Activated B cell treated with CpG ODN at 0.5 μM for 24 hours (primary cell): ENCODE data around the gene OR10A3. TPM values are rescaled to one million over a fixed set of nuclear protein-coding genes. Genes with fewer than 3 reads are reported as not detected.

ENCODE experiments used
- ATAC-seq: fragments of 200-7000 bp; cut with Tn5 transposase; one replicate; pipeline ENCODE4 v1.10.0; 2021; ENCODE audit warnings: low read depth, mild to moderate bottlenecking, moderate library complexity
- CTCF ChIA-PET: fragments of 350-600 bp; sonication (Branson Sonifier 250); formaldehyde crosslinking; loops from one replicate; lab custom pipeline; 2021; ENCODE audit warnings: antibody characterized with exemption; lab: Charles Lee
- POLR2A ChIA-PET: fragments of 350-600 bp; sonication (Branson Sonifier 250); formaldehyde crosslinking; loops from one replicate; lab custom pipeline; 2021; ENCODE audit warnings: antibody characterized with exemption; lab: Charles Lee
- DNase-seq: peaks from one replicate; pipeline ENCODE4 v3.0.0; 2022
- H3K27ac Mint-ChIP-seq: one replicate; pipeline ENCODE4 v1.8.0; 2020; ENCODE audit warnings: mixed read lengths
- H3K27me3 Mint-ChIP-seq: one replicate; pipeline ENCODE4 v1.8.0; 2021; ENCODE audit warnings: mixed read lengths
- H3K36me3 Mint-ChIP-seq: one replicate; pipeline ENCODE4 v1.8.0; 2021; ENCODE audit warnings: low read depth, mixed read lengths
- H3K4me1 Mint-ChIP-seq: one replicate; pipeline ENCODE4 v1.8.0; 2021; ENCODE audit warnings: mixed read lengths
- H3K4me3 Mint-ChIP-seq: one replicate; pipeline ENCODE4 v1.8.0; 2020; ENCODE audit warnings: mild to moderate bottlenecking, mixed read lengths
- H3K9me3 Mint-ChIP-seq: one replicate; pipeline ENCODE4 v1.8.0; 2020; ENCODE audit warnings: mixed read lengths
- intact Hi-C: fragments of 100-400 bp; cut with micrococcal nuclease; formaldehyde crosslinking; loops from one replicate; pipeline ENCODE4 v1.15.1; 2024
- total RNA-seq: library from RNA; stranded (reverse); gene quantifications from 2 replicates; pipeline ENCODE4 v1.2.3, GENCODE V29; 2022
- TF ChIP-seq, protein P1 (sequence below): fragments of 200-600 bp; IDR thresholded peaks from one replicate; pipeline ENCODE4 v1.8.0; 2022; ENCODE audit warnings: antibody characterized with exemption, mild to moderate bottlenecking

Gene OR10A3
- total RNA-seq, 1 donor from 2014 or later: not detected

DNA sequence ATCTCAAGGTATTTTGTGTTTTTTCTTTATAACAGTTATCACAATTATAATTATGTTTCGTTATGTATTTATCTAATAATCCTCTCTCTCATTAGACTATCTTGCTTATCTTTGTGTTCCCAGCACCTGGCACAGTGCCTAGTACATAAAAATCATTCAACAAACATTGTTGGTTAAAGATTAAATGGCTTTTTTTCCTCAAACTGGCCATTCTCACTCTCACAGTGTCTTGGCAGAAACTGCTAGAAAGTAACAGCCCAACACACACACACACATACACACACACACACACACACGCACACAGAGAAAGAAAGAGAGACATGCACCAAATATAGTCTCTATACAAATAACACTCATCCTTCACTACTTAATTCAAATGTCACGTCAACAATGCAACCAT lies 47.3 kb downstream of the OR10A3 start:
- TF ChIP-seq, protein P1, sequence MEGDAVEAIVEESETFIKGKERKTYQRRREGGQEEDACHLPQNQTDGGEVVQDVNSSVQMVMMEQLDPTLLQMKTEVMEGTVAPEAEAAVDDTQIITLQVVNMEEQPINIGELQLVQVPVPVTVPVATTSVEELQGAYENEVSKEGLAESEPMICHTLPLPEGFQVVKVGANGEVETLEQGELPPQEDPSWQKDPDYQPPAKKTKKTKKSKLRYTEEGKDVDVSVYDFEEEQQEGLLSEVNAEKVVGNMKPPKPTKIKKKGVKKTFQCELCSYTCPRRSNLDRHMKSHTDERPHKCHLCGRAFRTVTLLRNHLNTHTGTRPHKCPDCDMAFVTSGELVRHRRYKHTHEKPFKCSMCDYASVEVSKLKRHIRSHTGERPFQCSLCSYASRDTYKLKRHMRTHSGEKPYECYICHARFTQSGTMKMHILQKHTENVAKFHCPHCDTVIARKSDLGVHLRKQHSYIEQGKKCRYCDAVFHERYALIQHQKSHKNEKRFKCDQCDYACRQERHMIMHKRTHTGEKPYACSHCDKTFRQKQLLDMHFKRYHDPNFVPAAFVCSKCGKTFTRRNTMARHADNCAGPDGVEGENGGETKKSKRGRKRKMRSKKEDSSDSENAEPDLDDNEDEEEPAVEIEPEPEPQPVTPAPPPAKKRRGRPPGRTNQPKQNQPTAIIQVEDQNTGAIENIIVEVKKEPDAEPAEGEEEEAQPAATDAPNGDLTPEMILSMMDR: no peak
- Mint-ChIP-seq H3K4me1 (peaks cover 21% of the 10 kb centered on the region), H3K9me3 (peaks cover 9% of the 10 kb centered on the region), H3K27ac (no peak overlapping the region), H3K4me3 (no peak overlapping the region), H3K36me3 (no peaks in the 10 kb centered on the region), H3K27me3 (peaks cover 5% of the 10 kb centered on the region)
- ChIA-PET CTCF (no interaction called here), POLR2A (no interaction called here)
- DNase-seq: no peak
- ATAC-seq: no peak
- intact Hi-C loops: no loop called here

DNA sequence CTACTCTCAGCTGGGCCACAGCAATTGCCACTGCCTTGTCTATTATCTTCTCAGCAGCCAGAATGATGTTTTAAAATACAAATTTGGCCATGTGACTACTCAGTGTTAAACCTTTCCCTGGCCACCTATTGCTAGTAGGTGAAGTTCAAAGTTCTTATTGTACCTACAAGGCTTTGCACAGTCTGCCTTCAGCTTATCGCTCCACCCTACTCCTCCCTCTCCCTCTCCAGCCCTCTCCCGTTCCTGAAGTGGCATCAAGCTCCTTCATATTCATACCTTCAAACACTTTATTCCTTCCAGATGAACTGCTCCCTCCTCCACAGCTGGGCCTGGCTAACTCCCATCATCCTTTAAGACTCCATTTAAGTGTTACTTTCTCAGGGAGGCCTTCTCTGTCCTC lies 47.7 kb downstream of the OR10A3 start:
- intact Hi-C loops: loop anchor here (2.0 kb wide), 1 partner anchor 205 kb away; no protein-coding TSS in a partner anchor
- ChIA-PET POLR2A (no interaction called here), CTCF (no interaction called here)
- H3K36me3 Mint-ChIP-seq: no peaks in the 10 kb centered on the region
- DNase-seq (no peak), ATAC-seq (no peak)
- peaks cover 21% of the 10 kb centered on the region for H3K4me1 Mint-ChIP-seq
- H3K4me3 Mint-ChIP-seq: no peak overlapping the region
- no peak overlapping the region for H3K27ac Mint-ChIP-seq
- TF ChIP-seq, protein P1: no peak
- H3K27me3 Mint-ChIP-seq: peaks cover 5% of the 10 kb centered on the region
- peaks cover 6% of the 10 kb centered on the region for H3K9me3 Mint-ChIP-seq

DNA sequence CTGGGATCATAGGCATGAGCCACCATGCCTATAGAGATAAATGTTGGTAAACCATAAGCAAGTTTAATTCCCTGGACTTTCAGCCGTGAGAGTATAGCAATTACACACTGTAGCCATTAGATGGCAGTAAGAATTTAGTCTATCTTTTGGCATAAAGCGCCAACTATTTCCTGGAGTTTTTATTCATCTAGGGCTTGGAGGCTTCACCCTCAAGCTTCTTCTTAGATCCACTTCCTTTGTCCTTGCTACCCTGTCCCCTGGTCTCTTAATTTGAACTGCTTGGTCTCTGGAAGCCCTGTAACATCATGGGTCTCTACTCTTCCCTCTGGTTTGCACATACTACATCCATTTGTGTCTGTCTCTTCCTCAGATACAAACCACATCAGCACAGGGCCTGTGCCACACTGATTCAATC lies 48.7 kb downstream of the OR10A3 start:
- ATAC-seq: peak; percentile 65
- ChIA-PET CTCF (interaction anchor here (0.7 to 1.4 kb wide), 2 partner anchors 12 to 94 kb away, joined by 3 to 6 read pairs; partner anchors contain the start of gene EIF3F), POLR2A (no interaction called here)
- Mint-ChIP-seq H3K36me3 (no peaks in the 10 kb centered on the region), H3K4me3 (no peak overlapping the region), H3K9me3 (peaks cover 3% of the 10 kb centered on the region), H3K27ac (no peak overlapping the region), H3K27me3 (peaks cover 7% of the 10 kb centered on the region), H3K4me1 (peaks cover 21% of the 10 kb centered on the region)
- intact Hi-C loops: loop anchor here (1.0 to 2.0 kb wide), 2 partner anchors 94 to 206 kb away; partner anchors contain the start of gene EIF3F
- no peak for DNase-seq
- TF ChIP-seq, protein P1: no peak

DNA sequence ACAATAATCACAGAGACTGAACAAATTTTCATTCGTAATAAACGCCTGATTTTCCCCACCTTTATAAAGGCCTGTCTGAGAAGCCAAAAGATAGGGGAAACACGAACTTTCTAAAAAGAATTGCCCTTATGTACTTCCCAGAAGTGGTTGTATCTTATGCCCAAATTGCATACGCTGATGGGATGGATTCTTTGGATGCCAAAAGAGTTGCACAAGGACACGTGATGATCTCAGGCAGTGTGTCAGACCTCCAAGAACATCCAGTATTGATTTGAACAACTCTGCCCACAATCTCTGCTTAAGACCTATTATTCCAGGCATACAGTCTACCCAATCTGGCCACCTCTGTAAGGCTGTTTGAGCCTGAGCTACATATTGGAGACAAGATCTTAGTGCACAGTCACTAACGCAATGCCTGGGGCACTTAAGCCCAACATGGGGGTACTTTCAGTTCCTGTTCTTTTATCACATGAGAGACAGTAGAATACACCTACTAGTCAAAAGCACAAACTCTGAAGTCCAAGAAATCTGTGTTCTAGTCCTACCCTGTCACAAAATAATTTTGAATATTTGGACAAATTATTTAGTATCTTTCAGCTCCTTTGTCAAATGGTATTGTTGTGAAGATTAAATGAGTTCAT lies 49.3 kb downstream of the OR10A3 start:
- H3K27me3 Mint-ChIP-seq: peaks cover 5% of the 10 kb centered on the region
- POLR2A ChIA-PET: no interaction called here
- TF ChIP-seq, protein P1: no peak
- peaks cover 3% of the 10 kb centered on the region for H3K9me3 Mint-ChIP-seq
- H3K36me3 Mint-ChIP-seq: no peaks in the 10 kb centered on the region
- intact Hi-C loops: loop anchor here (1.0 to 2.0 kb wide), 2 partner anchors 95 to 207 kb away; partner anchors contain the start of gene EIF3F
- H3K27ac Mint-ChIP-seq: no peak overlapping the region
- no peak overlapping the region for H3K4me3 Mint-ChIP-seq
- H3K4me1 Mint-ChIP-seq: peaks cover 21% of the 10 kb centered on the region
- ATAC-seq (peak; percentile 61), DNase-seq (no peak)
- CTCF ChIA-PET: interaction anchor here (1.4 kb wide), 1 partner anchor 95 kb away, joined by 6 read pairs; the partner anchor contains the start of gene EIF3F

DNA sequence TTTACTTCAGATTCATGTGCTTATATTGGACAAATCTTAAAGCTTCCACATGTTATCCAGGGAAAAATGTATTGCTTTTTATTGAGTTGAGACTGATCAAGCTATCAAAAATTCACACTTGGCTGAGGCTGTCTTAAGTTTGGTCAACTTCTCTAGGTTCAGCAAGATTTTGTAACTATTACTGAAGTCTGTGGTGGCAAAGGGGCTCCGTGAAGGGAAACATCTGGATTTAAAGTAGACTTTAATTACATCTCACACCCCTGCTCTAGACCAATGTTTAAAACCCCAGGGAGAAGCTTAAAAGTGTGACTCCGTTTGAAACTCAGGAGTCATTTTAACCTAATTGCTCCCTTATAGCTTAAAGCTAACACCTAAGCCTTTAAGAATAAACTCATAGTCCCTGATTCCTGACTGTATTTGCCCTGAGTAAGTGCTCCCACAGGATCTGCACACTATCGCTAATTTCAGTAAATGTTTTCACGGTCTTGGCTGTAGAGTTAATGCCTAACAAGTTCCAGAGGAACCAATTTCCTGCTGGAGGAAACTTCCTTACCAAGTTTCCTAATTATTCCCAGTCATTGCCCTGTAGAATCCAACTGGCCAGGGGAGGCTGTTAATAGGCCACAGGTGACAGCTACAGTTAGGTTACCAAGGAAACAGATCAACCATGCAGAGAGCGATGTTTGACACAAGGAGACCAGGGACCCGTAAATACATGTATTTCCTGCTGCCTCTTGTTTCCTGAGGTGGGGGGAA lies 50.9 kb downstream of the OR10A3 start:
- intact Hi-C loops: no loop called here
- Mint-ChIP-seq H3K9me3 (peaks cover 3% of the 10 kb centered on the region), H3K4me1 (peaks cover 21% of the 10 kb centered on the region), H3K4me3 (no peak overlapping the region), H3K36me3 (no peaks in the 10 kb centered on the region), H3K27ac (peak overlapping the region; percentile 4), H3K27me3 (peaks cover 2% of the 10 kb centered on the region)
- DNase-seq: no peak
- ChIA-PET POLR2A (no interaction called here), CTCF (interaction anchor here (2.2 kb wide), 1 partner anchor 96 kb away, joined by 6 read pairs; the partner anchor contains the start of gene EIF3F)
- TF ChIP-seq, protein P1: no peak
- no peak for ATAC-seq
